ENCODE data around the gene CSPG4.

GRCh38 chr15:75761446-75762356 is 49.1 kb upstream of the CSPG4 start:
- TF ChIP-seq CTCF (IDR thresholded peaks at IDR 0.05; ENCODE audit: low read length) (no peak), EZH2 (optimal IDR thresholded peaks at IDR 0.05; ENCODE audit: low read depth, low read length) (no peak)

All from MM.1S (cell line).